ENCODE measurements around the gene TLCD4. TPM values are rescaled to one million over a fixed set of nuclear protein-coding genes. Genes with fewer than 3 reads are reported as not detected.

The TLCD4 gene
- total and polyA plus RNA-seq, 8 donors: 1.6 to 20.1 (median 7.7) TPM

GRCh38 chr1:95126846-95127245 is 9.7 kb downstream of the TLCD4 start:
- no peak for DNase-seq
- no peaks in the 10 kb centered on the region for H3K27me3 ChIP-seq
- no peaks in the 10 kb centered on the region for H3K36me3 ChIP-seq
- WGBS, 5 donors: 83 to 97% (median 92%) methylated on average over 4 of the region's 4 CpGs
- TF ChIP-seq EP300 (IDR thresholded peaks at IDR 0.05) (no peak), POLR2AphosphoS5 (IDR thresholded peaks at IDR 0.05) (no peak), CTCF (IDR thresholded peaks at IDR 0.05) (no peak), POLR2A (IDR thresholded peaks at IDR 0.05) (no peak)
- intact Hi-C loops (cut with DNase I; ENCODE audit: low total_unique reads): no loop called here
- H3K27ac ChIP-seq: no peak overlapping the region
- peaks cover 5 to 6% (median 6%) of the 10 kb centered on the region in 4 donors for H3K4me1 ChIP-seq
- no peaks in the 10 kb centered on the region for H3K9me3 ChIP-seq
- H3K4me3 ChIP-seq: no peak overlapping the region

GRCh38 chr1:95127380-95127779 is 10.2 kb downstream of the TLCD4 start:
- no peaks in the 10 kb centered on the region for H3K36me3 ChIP-seq
- WGBS, 5 donors: 88 to 97% (median 93%) methylated on average over 1 of the region's 1 CpG
- TF ChIP-seq POLR2A (IDR thresholded peaks at IDR 0.05) (no peak), EP300 (IDR thresholded peaks at IDR 0.05) (no peak), POLR2AphosphoS5 (IDR thresholded peaks at IDR 0.05) (no peak), CTCF (IDR thresholded peaks at IDR 0.05) (no peak)
- no peak for DNase-seq
- H3K27me3 ChIP-seq: no peaks in the 10 kb centered on the region
- intact Hi-C loops (cut with DNase I; ENCODE audit: low total_unique reads): no loop called here
- peaks cover under 1 to 1% (median under 1%) of the 10 kb centered on the region in 4 donors for H3K4me1 ChIP-seq
- H3K9me3 ChIP-seq: no peaks in the 10 kb centered on the region
- no peak overlapping the region for H3K27ac ChIP-seq
- H3K4me3 ChIP-seq: no peak overlapping the region

GRCh38 chr1:95132762-95133161 is 15.6 kb downstream of the TLCD4 start:
- 96 to 100% (median 100%) methylated on average over 1 of the region's 1 CpG for WGBS, 5 donors
- Histone ChIP-seq H3K4me3 (no peak overlapping the region), H3K36me3 (no peaks in the 10 kb centered on the region), H3K4me1 (no peaks in the 10 kb centered on the region), H3K9me3 (no peaks in the 10 kb centered on the region), H3K27ac (no peak overlapping the region), H3K27me3 (no peaks in the 10 kb centered on the region)
- intact Hi-C loops (cut with DNase I; ENCODE audit: low total_unique reads): no loop called here
- TF ChIP-seq POLR2A (IDR thresholded peaks at IDR 0.05) (no peak), EP300 (IDR thresholded peaks at IDR 0.05) (no peak), CTCF (IDR thresholded peaks at IDR 0.05) (no peak), POLR2AphosphoS5 (IDR thresholded peaks at IDR 0.05) (no peak)
- no peak for DNase-seq

GRCh38 chr1:95133687-95134086 is 16.5 kb downstream of the TLCD4 start:
- Histone ChIP-seq H3K9me3 (no peaks in the 10 kb centered on the region), H3K36me3 (peaks cover 0 to 8% (median 0%) of the 10 kb centered on the region in 4 donors), H3K4me1 (no peaks in the 10 kb centered on the region), H3K27ac (no peak overlapping the region), H3K27me3 (no peaks in the 10 kb centered on the region), H3K4me3 (no peak overlapping the region)
- TF ChIP-seq POLR2A (IDR thresholded peaks at IDR 0.05) (no peak), POLR2AphosphoS5 (IDR thresholded peaks at IDR 0.05) (no peak)
- intact Hi-C loops (cut with DNase I; ENCODE audit: low total_unique reads): no loop called here
- no peak for DNase-seq

GRCh38 chr1:95138223-95138622 is 21.1 kb downstream of the TLCD4 start:
- Histone ChIP-seq H3K4me3 (no peak overlapping the region), H3K27me3 (no peaks in the 10 kb centered on the region), H3K36me3 (peaks cover 0 to 8% (median 0%) of the 10 kb centered on the region in 4 donors), H3K9me3 (no peaks in the 10 kb centered on the region), H3K27ac (no peak overlapping the region), H3K4me1 (no peaks in the 10 kb centered on the region)
- intact Hi-C loops (cut with DNase I; ENCODE audit: low total_unique reads): no loop called here
- TF ChIP-seq CTCF (IDR thresholded peaks at IDR 0.05): no peak
- no peak for TF ChIP-seq EP300 (IDR thresholded peaks at IDR 0.05)
- no peak for TF ChIP-seq POLR2AphosphoS5 (IDR thresholded peaks at IDR 0.05)
- no peak for TF ChIP-seq POLR2A (IDR thresholded peaks at IDR 0.05)
- DNase-seq: no peak

Data from stomach (tissue), 9 donors.